ENCODE results near the gene CYP4F8. TPM values are rescaled to one million over a fixed set of nuclear protein-coding genes. Genes with fewer than 3 reads are reported as not detected.

Gene CYP4F8
- total RNA-seq, 2 experiments from 2014 or later: not detected

GRCh38 chr19:15628236-15629002 lies 13.4 kb downstream of the CYP4F8 start:
- Mint-ChIP-seq H3K4me3 (no peak overlapping the region), H3K9me3 (no peaks in the 10 kb centered on the region), H3K36me3 (ENCODE audit: low read depth) (no peaks in the 10 kb centered on the region), H3K27me3 (peaks cover 7% of the 10 kb centered on the region), H3K4me1 (peaks cover 3% of the 10 kb centered on the region), H3K27ac (no peak overlapping the region)
- CTCF ChIA-PET: no interaction called here
- no peak for DNase-seq
- POLR2A ChIA-PET: no interaction called here

GRCh38 chr19:15629003-15629880 lies 14.2 kb downstream of the CYP4F8 start:
- ChIA-PET CTCF (interaction anchor here (0.7 to 1.2 kb wide), 11 partner anchors 11 to 765 kb away, joined by 3 to 6 read pairs (median 3); partner anchors contain the start of gene FAM32A), POLR2A (no interaction called here)
- Mint-ChIP-seq H3K36me3 (ENCODE audit: low read depth) (no peaks in the 10 kb centered on the region), H3K4me1 (peaks cover 3% of the 10 kb centered on the region), H3K27me3 (peaks cover 7% of the 10 kb centered on the region), H3K4me3 (no peak overlapping the region), H3K27ac (no peak overlapping the region), H3K9me3 (no peaks in the 10 kb centered on the region)
- peak; percentile 88 for DNase-seq

DNA sequence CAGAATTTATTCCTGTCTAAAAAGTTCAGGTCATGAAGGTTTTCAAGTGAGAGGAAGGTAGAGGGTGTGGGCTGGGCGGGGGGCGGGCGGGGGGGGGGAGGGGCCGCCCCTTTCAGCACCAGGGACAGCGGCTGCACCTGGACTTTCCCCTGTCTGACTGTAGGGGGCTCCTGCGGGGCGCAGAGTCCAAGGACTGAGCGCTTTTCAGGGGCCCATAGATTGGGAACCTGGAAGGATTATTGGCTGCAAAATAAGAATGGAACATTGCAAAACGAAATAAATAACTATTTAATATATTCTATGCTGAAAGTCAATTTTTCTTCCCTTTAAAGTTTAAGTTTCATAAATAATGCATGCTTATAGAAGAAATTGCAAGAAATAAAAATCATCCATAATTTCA lies 16.8 kb downstream of the CYP4F8 start:
- no peaks in the 10 kb centered on the region for H3K36me3 Mint-ChIP-seq (ENCODE audit: low read depth)
- no peak overlapping the region for H3K27ac Mint-ChIP-seq
- ChIA-PET POLR2A (no interaction called here), CTCF (interaction anchor here (0.7 to 1.3 kb wide), 3 partner anchors 379 to 550 kb away, joined by 3 to 5 read pairs (median 4); no protein-coding TSS in a partner anchor)
- no peaks in the 10 kb centered on the region for H3K9me3 Mint-ChIP-seq
- peaks cover 12% of the 10 kb centered on the region for H3K27me3 Mint-ChIP-seq
- H3K4me1 Mint-ChIP-seq: peaks cover 3% of the 10 kb centered on the region
- peak; percentile 41 for DNase-seq
- H3K4me3 Mint-ChIP-seq: no peak overlapping the region

DNA sequence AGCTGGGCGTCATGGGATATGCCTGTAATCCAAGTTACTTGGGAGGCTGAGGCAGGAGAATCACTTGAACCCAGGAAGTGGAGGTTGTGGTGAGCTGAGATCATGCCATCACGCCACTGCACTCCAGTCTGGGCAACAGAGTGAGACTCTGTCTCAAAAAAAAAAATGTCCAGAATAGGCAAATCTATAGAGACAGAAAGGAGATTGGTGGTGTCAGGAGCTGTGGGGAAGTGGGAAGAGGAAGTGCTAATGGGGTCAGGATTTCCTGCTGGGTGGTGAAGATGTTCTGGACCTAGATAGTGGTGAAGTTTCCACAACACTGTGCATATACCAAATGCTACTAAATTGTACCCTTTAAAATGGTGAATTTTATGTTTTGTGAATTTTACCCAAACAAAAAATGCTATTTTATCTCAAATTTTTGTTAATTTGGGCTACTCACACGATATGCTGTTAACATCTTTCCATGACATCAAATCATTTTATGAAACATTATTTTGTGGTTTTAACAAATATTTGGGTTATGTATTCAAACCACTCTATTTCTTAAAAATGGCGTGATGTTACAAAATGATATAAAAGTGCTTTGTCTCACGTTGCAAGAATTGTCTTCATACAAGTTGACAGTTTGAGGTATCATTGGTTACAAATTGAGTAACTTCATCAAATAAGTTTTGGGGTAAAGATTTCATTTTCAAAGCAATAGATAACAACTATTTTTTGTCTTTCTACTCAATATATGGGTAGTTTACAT lies 18.2 kb downstream of the CYP4F8 start:
- Mint-ChIP-seq H3K4me3 (no peak overlapping the region), H3K4me1 (peaks cover 3% of the 10 kb centered on the region), H3K27ac (no peak overlapping the region), H3K36me3 (ENCODE audit: low read depth) (no peaks in the 10 kb centered on the region), H3K27me3 (peaks cover 14% of the 10 kb centered on the region), H3K9me3 (no peaks in the 10 kb centered on the region)
- ChIA-PET POLR2A (no interaction called here), CTCF (interaction anchor here (1.3 kb wide), 1 partner anchor 549 kb away, joined by 5 read pairs; no protein-coding TSS in a partner anchor)
- DNase-seq: no peak

GRCh38 chr19:15634105-15634504 lies 19.1 kb downstream of the CYP4F8 start:
- CTCF ChIA-PET: no interaction called here

GRCh38 chr19:15635016-15635805 lies 20.2 kb downstream of the CYP4F8 start:
- H3K27me3 Mint-ChIP-seq: peaks cover 12% of the 10 kb centered on the region
- H3K4me3 Mint-ChIP-seq: no peak overlapping the region
- no peaks in the 10 kb centered on the region for H3K36me3 Mint-ChIP-seq (ENCODE audit: low read depth)
- H3K9me3 Mint-ChIP-seq: no peaks in the 10 kb centered on the region
- POLR2A ChIA-PET: no interaction called here
- H3K4me1 Mint-ChIP-seq: peaks cover 3% of the 10 kb centered on the region
- CTCF ChIA-PET: no interaction called here
- no peak overlapping the region for H3K27ac Mint-ChIP-seq
- no peak for DNase-seq

More at GRCh38 chr19:15634105-15634504, 19.1 kb downstream of the CYP4F8 start:
- Mint-ChIP-seq H3K4me3 (no peak overlapping the region), H3K9me3 (no peaks in the 10 kb centered on the region), H3K27me3 (peaks cover 14% of the 10 kb centered on the region), H3K27ac (no peak overlapping the region), H3K4me1 (peaks cover 3% of the 10 kb centered on the region), H3K36me3 (ENCODE audit: low read depth) (no peaks in the 10 kb centered on the region)
- POLR2A ChIA-PET: no interaction called here
- no peak for DNase-seq

DNA sequence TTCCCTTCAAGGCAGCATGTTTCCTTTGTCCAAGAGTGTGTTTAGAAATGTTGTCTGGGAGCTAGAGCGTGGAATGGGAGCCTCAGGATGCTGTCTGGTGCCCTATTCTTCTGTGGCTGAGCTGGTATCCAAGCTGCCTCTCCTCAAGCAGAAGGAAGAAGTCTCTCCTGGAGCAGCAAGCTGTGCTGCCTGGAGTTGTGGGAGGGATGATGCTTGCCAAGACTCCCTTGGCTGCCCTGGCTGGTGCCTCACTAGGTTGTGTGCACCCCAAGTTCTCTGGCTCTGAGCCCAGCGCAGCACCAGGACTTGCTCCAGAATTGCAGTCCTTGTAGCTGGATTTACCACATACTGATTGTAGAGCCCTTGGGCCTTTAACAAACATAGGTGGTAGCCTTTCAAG lies 21.0 kb downstream of the CYP4F8 start:
- H3K9me3 Mint-ChIP-seq: no peaks in the 10 kb centered on the region
- ChIA-PET CTCF (no interaction called here), POLR2A (no interaction called here)
- DNase-seq: no peak
- no peak overlapping the region for H3K4me3 Mint-ChIP-seq
- H3K27ac Mint-ChIP-seq: no peak overlapping the region
- H3K36me3 Mint-ChIP-seq (ENCODE audit: low read depth): no peaks in the 10 kb centered on the region
- peaks cover 10% of the 10 kb centered on the region for H3K27me3 Mint-ChIP-seq
- peaks cover 3% of the 10 kb centered on the region for H3K4me1 Mint-ChIP-seq

- ChIA-PET CTCF (no interaction called here), POLR2A (no interaction called here)
- no peak for DNase-seq
- H3K27ac Mint-ChIP-seq: no peak overlapping the region
- H3K4me3 Mint-ChIP-seq: no peak overlapping the region
- no peaks in the 10 kb centered on the region for H3K36me3 Mint-ChIP-seq (ENCODE audit: low read depth)
- H3K4me1 Mint-ChIP-seq: no peaks in the 10 kb centered on the region
- H3K27me3 Mint-ChIP-seq: peaks cover 8% of the 10 kb centered on the region
- no peaks in the 10 kb centered on the region for H3K9me3 Mint-ChIP-seq
Observed at GRCh38 chr19:15639596-15639995, 24.6 kb downstream of the CYP4F8 start.

- Mint-ChIP-seq H3K36me3 (ENCODE audit: low read depth) (no peaks in the 10 kb centered on the region), H3K4me3 (no peak within 1 kb of the TSS), H3K4me1 (no peaks in the 10 kb centered on the region), H3K27ac (no peak within 1 kb of the TSS), H3K27me3 (peaks cover 2% of the 10 kb centered on the region), H3K9me3 (no peaks in the 10 kb centered on the region)
- POLR2A ChIA-PET: no interaction called here
- DNase-seq: no peak
- CTCF ChIA-PET: no interaction called here
Observed at GRCh38 chr19:15640294-15640903, 25.4 kb downstream of the CYP4F8 start, which contains the start of gene CYP4F3. Gene CYP4F3 (plus strand): TSS chr19:15640897. CDS start chr19:15641416, 519 bp downstream.

- Mint-ChIP-seq H3K36me3 (ENCODE audit: low read depth) (no peaks in the 10 kb centered on the region), H3K27ac (no peak overlapping the region), H3K27me3 (peaks cover 2% of the 10 kb centered on the region), H3K4me1 (no peaks in the 10 kb centered on the region), H3K4me3 (no peak overlapping the region), H3K9me3 (no peaks in the 10 kb centered on the region)
- ChIA-PET POLR2A (no interaction called here), CTCF (no interaction called here)
- DNase-seq: no peak
Observed at GRCh38 chr19:15640904-15641597, 26.0 kb downstream of the CYP4F8 start.

- no peak for DNase-seq
- H3K36me3 Mint-ChIP-seq (ENCODE audit: low read depth): no peaks in the 10 kb centered on the region
- ChIA-PET POLR2A (no interaction called here), CTCF (no interaction called here)
- no peak overlapping the region for H3K4me3 Mint-ChIP-seq
- no peaks in the 10 kb centered on the region for H3K9me3 Mint-ChIP-seq
- H3K4me1 Mint-ChIP-seq: no peaks in the 10 kb centered on the region
- no peak overlapping the region for H3K27ac Mint-ChIP-seq
- H3K27me3 Mint-ChIP-seq: peaks cover 2% of the 10 kb centered on the region
Observed at GRCh38 chr19:15641901-15642491, 27.0 kb downstream of the CYP4F8 start.

Measured in activated CD4-positive, alpha-beta memory T cell treated with anti-CD3 and anti-CD28 coated beads, Interleukin-2, amount 10 ng/mL, durations not matched to agents 7 days and 5 days (primary cell).